ENCODE data around the gene DPH1.
A peak's percentile ranks its signal among the peaks of the same experiment; 100 is the strongest.

Gene DPH1

DNA sequence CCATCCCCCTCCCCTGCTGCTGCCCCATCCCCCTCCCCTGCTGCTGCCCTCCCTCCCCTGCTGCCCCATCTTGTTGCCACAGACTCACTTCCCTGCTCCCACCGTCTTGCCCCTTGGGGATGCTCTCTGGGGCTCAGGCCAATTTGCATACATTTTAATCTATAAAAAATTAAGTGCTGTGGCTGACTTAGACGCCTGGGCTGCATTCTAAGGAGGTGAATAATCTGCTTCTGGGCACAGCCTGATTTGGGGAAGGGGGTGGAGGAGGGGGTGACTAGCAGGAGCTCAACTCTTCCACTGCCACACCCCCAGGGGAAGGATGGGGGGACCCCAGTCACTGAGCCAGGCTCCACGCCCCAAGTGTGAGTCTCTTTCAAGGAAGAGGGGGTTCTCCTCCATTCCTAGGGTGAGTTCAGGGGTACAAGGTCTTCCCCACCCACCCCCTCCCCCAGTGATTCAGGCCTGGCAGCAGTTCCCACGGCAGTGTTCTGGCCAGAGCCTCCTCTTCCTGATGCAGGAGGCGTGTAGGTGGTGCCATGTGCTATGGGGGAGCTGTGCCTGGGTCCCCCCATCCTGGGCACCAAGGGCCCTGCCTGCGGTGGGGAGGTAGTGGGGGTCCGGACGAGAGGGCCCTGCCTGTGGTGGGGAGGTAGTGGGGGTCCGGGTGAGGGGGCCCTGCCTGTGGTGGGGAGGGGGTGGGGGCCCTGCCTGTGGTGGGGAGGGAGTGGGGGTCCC is 5.0 kb downstream of the DPH1 start:
- Histone ChIP-seq H3K27me3 (no peaks in the 10 kb centered on the region), H3K27ac (no peak overlapping the region)

DNA sequence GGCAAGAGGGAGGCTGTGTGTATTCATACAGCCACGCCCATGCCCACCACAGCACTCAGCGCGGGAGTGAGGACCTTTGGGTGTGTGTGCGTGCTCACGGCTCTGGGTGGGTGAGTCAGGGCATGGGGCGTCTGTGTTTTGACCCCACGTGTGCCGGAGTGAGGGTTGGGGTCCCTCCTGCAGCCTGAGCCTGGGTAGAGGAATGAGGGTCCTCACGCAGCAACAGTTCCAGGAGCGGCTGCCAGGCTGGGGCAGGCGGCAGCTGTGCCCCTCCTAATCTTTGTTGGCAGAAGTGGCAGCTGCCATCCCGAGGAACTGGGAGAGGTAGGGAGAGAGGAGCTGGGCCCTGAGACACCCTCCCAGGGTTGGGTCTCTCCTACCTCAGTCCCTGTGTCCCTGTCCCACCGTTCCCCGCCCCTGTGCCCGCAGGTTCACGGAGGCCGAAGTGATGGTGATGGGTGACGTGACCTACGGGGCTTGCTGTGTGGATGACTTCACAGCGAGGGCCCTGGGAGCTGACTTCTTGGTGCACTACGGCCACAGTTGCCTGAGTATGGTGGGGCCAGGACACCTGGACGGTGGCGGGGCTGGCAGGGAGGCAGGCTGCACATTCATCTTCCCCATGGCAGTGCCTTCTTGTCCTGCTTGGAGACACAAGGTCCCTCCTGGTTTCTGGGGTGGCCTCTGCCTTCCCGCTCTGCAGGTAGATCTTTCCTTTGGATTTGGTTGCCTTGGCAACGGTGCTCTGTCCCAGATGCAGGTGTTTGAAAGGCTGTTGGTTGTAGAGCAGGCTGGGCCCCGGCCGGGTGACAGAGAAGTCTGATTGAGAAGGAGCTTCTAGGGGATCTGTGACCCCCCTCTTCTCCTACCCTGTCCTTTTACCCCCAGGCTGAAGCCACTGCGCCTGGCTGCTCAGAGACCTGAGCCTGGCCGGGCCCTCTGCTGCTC is 5.9 kb downstream of the DPH1 start:
- Histone ChIP-seq H3K9ac (no peak overlapping the region), H3K27me3 (no peaks in the 10 kb centered on the region), H3K4me3 (no peak overlapping the region), H3K27ac (no peak overlapping the region), H3K9me3 (no peaks in the 10 kb centered on the region), H3K4me2 (no peak overlapping the region), H3K36me3 (peaks cover 50% of the 10 kb centered on the region), H4K20me1 (peaks cover 33% of the 10 kb centered on the region; the same call in 1 of the 2 replicates), H3K4me1 (peaks cover 42% of the 10 kb centered on the region)
- TF ChIP-seq Cebpa-rat (IDR thresholded peaks at IDR 0.05): no peak

More for the DNA sequence above, 5.0 kb downstream of the DPH1 start:
- Histone ChIP-seq H3K4me2 (peak overlapping the region; percentile 69), H3K4me3 (no peak overlapping the region), H3K36me3 (peaks cover 42% of the 10 kb centered on the region), H3K9me3 (no peaks in the 10 kb centered on the region), H3K4me1 (peaks cover 40% of the 10 kb centered on the region), H4K20me1 (peaks cover 34% of the 10 kb centered on the region; the same call in 1 of the 2 replicates), H3K9ac (no peak overlapping the region)
- no peak for TF ChIP-seq Cebpa-rat (IDR thresholded peaks at IDR 0.05)

- H4K20me1 ChIP-seq: peaks cover 24% of the 10 kb centered on the region; the same call in 1 of the 2 replicates
- TF ChIP-seq Cebpa-rat (IDR thresholded peaks at IDR 0.05): no peak
- no peak overlapping the region for H3K27ac ChIP-seq
- peaks cover 36% of the 10 kb centered on the region for H3K4me1 ChIP-seq
- no peak overlapping the region for H3K4me3 ChIP-seq
- no peak overlapping the region for H3K4me2 ChIP-seq
- no peak overlapping the region for H3K9ac ChIP-seq
- H3K9me3 ChIP-seq: no peaks in the 10 kb centered on the region
- H3K36me3 ChIP-seq: peaks cover 52% of the 10 kb centered on the region
- no peaks in the 10 kb centered on the region for H3K27me3 ChIP-seq
Observed at GRCh38 chr17:2037155-2037554, 7.2 kb downstream of the DPH1 start.

GRCh38 chr17:2040219-2040827 is 10.4 kb downstream of the DPH1 start:
- no peaks in the 10 kb centered on the region for H3K27me3 ChIP-seq
- TF ChIP-seq Cebpa-rat (IDR thresholded peaks at IDR 0.05): no peak
- no peak overlapping the region for H3K4me2 ChIP-seq
- peaks cover 68% of the 10 kb centered on the region for H3K36me3 ChIP-seq
- H3K4me1 ChIP-seq: peaks cover 32% of the 10 kb centered on the region
- no peaks in the 10 kb centered on the region for H3K9me3 ChIP-seq
- peaks cover 21% of the 10 kb centered on the region; the same call in 1 of the 2 replicates for H4K20me1 ChIP-seq
- H3K4me3 ChIP-seq: no peak overlapping the region
- H3K9ac ChIP-seq: 0 out of 2 replicates have a peak overlapping the region, but pooled peaks have one; percentile 6
- H3K27ac ChIP-seq: no peak overlapping the region

- H3K9ac ChIP-seq: peak overlapping the region; percentile 93
- no peak overlapping the region for H3K27ac ChIP-seq
- H3K27me3 ChIP-seq: no peaks in the 10 kb centered on the region
- no peak for TF ChIP-seq Cebpa-rat (IDR thresholded peaks at IDR 0.05)
- peaks cover 15% of the 10 kb centered on the region; the same call in 1 of the 2 replicates for H4K20me1 ChIP-seq
- peak overlapping the region; percentile 85 for H3K4me3 ChIP-seq
- peaks cover 62% of the 10 kb centered on the region for H3K36me3 ChIP-seq
- peaks cover 32% of the 10 kb centered on the region for H3K4me1 ChIP-seq
- peak overlapping the region; percentile 93 for H3K4me2 ChIP-seq
- H3K9me3 ChIP-seq: no peaks in the 10 kb centered on the region
Observed at GRCh38 chr17:2040942-2041560, 11.1 kb downstream of the DPH1 start.

DNA sequence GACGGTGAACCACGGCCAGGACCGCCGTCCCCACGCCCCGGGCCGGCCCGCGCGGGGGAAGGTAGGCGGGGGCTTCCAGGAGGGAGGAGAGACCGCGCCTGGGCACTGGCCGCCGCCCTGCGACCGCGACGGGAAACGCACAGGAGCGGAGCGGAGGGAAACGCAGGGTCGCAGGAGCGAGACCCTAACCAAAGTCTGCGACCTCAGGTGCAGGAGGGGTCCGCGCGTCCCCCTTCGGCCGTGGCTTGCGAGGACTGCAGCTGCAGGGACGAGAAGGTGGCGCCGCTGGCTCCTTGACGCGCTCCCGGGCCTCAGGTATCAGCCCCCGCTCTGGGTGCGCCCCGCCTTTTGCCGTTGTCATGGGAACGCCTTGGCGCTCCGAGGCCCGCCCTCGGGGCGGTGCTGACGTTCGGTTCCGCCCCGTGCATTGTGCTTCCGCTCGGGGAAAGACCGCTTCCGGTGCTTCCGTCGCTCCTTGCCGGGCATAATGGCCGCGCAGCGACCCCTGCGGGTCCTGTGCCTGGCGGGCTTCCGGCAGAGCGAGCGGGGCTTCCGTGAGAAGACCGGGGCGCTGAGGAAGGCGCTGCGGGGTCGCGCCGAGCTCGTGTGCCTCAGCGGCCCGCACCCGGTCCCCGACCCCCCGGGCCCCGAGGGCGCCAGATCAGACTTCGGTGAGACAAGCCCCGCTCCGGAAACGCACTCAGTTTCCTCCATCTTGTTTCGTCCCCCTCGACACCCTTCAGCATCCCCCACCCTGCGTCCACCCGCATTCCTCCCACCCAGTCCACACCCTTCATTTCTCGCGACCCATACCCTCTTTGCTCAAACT is 11.8 kb downstream of the DPH1 start, which contains the start of gene OVCA2:
Gene OVCA2 (plus strand): TSS at position 462 of the 829 bp plus-strand sequence. CDS start 26 bp downstream, at position 488.
- Histone ChIP-seq H3K27me3 (no peaks in the 10 kb centered on the region), H3K36me3 (peaks cover 55% of the 10 kb centered on the region), H4K20me1 (peaks cover 15% of the 10 kb centered on the region; the same call in 1 of the 2 replicates), H3K4me2 (peak within 1 kb of the TSS; percentile 93), H3K4me1 (peaks cover 32% of the 10 kb centered on the region), H3K9ac (peak within 1 kb of the TSS; percentile 93), H3K4me3 (peak within 1 kb of the TSS; percentile 85), H3K9me3 (no peaks in the 10 kb centered on the region), H3K27ac (peak within 1 kb of the TSS; percentile 95)
- no peak for TF ChIP-seq Cebpa-rat (IDR thresholded peaks at IDR 0.05)

- H3K4me2 ChIP-seq: peak overlapping the region; percentile 93
- no peak for TF ChIP-seq Cebpa-rat (IDR thresholded peaks at IDR 0.05)
- H3K9ac ChIP-seq: peak overlapping the region; percentile 93
- no peaks in the 10 kb centered on the region for H3K9me3 ChIP-seq
- H3K4me3 ChIP-seq: peak overlapping the region; percentile 85
- H4K20me1 ChIP-seq: peaks cover 15% of the 10 kb centered on the region; the same call in 1 of the 2 replicates
- peaks cover 32% of the 10 kb centered on the region for H3K4me1 ChIP-seq
- peaks cover 48% of the 10 kb centered on the region for H3K36me3 ChIP-seq
- H3K27ac ChIP-seq: peak overlapping the region; percentile 95
- no peaks in the 10 kb centered on the region for H3K27me3 ChIP-seq
Observed at GRCh38 chr17:2042390-2042847, 12.5 kb downstream of the DPH1 start.

DNA sequence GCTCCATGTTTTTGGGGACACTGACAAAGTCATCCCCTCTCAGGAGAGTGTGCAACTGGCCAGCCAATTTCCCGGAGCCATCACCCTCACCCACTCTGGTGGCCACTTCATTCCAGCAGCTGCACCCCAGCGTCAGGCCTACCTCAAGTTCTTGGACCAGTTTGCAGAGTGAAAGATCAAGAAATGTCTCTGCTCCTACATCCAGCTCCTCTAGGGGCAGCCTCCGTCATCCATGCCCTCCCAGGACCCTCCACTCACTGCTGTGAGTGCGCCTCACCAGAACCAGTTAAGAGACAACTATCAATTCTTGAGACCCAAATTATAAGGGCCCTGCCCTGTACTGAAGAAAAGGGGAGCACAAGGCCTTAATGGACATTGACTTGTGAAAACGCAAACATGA is 13.0 kb downstream of the DPH1 start:
- Histone ChIP-seq H3K4me2 (peak overlapping the region; percentile 93), H3K4me3 (peak overlapping the region; percentile 85), H3K36me3 (peaks cover 43% of the 10 kb centered on the region), H3K4me1 (peaks cover 32% of the 10 kb centered on the region), H3K9me3 (no peaks in the 10 kb centered on the region), H4K20me1 (peaks cover 15% of the 10 kb centered on the region; the same call in 1 of the 2 replicates), H3K27me3 (no peaks in the 10 kb centered on the region), H3K27ac (peak overlapping the region; percentile 95; the same call in 1 of the 2 replicates), H3K9ac (peak overlapping the region; percentile 93; the same call in 1 of the 2 replicates)
- TF ChIP-seq Cebpa-rat (IDR thresholded peaks at IDR 0.05): no peak

Data from BLaER1 (cell line).